ENCODE measurements around the gene CALM1.

CALM1 gene

DNA sequence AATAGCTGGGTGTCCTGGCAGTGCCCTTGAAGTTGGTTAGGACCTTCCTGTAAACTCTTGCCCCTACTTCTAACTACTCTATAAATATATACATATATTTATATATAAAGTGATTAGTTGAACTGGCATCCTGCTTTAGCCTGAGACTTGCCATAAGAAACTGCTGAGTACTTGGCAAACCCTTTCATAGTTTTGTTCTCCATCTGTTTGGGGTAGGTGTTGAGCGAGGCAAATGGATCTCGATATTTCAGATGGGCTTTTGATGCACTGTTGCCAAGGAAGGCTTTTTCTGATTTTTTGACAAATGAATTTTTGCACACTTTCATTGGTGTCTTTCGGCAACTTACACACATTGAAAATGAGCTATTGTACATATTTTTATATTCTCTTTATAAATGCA is 10.4 kb downstream of the CALM1 start:
- in situ Hi-C loops (cut with HindIII; ENCODE audit: low sequenced_read_pairs) = no loop called here

DNA sequence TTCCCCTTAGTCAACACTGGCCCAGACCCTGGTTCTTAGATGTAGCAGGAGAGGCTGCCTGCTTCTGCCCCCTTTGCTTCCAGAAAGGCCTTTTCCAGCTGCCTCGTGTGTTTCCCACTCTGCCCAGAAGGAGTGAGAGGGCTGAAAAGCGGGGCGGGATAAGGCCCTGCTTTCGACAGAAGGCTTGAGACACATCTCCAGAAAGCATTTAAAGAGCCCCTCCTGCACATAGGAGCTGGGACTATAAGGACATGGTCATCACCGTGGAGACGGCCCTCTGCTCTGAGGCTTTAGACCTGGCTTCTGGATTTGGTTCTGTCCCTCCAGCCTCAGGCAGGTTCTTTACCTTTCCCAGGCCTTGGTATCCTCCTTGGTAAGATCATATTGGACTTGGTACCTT is 11.9 kb downstream of the CALM1 start:
- in situ Hi-C loops (cut with HindIII; ENCODE audit: low sequenced_read_pairs) = no loop called here

DNA sequence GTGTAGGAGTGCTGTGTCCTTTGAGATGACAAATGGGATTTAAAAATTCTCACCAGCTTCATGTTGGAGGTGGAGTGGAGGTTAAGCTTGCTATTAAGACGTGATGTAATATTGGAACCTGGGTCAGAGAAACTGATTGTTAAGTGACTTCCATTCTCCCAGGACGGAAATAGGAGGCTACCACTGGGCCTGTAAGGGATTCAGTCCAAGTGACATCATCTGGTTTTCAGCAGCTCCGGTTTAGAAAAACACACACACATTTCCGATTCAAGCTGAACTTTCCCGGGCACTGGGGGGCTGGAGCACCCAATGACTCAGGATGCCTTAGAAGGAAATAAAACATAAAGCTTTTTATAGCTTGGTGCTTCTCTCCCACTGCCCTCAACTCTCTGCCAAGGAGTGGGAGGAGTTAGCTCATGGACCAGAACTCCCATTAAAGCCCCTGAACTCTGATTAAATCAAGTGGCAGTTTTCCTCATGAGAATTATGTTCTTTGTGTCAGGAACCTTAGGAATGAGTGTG is 12.4 kb downstream of the CALM1 start:
- in situ Hi-C loops (cut with HindIII; ENCODE audit: low sequenced_read_pairs) = no loop called here

DNA sequence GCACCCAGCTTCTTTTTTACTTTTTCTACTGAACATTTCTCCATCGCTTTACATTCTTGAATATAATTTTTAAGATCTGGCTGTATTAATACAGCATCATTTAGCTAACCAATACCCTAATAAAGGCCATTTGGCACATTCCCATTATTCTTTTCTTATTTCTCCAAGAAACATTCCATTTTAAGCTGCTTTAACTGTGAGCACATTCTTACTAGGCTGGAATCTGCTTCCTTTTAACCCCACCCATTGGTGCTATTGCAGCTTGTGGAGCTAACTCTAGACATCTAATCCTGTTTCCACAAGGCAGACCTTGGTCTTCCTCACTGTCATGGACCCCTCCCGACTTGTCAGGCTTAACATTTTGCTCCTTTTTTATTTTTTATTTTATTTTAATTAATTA is 15.2 kb downstream of the CALM1 start:
- in situ Hi-C loops (cut with HindIII; ENCODE audit: low sequenced_read_pairs) = no loop called here

DNA sequence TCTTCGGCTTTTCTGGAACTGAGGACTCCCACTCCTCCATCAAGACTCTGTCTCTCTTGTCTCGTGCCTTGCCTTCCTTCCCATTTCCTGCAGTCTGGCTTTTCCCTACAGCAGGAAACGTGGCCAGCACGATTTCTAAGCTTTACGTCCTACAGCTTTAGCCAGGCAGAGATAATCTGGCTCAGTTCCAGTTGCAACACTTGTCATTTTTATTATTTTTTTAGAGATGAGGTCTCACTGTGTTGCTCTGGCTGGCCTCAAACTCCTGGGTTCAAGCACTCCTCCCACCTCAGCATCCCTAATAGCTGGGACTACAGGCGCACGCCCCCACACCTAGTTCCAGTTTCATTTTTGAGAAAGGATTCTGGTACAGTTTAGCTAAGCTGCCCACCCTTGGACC is 19.9 kb downstream of the CALM1 start:
- in situ Hi-C loops (cut with HindIII; ENCODE audit: low sequenced_read_pairs) = no loop called here

DNA sequence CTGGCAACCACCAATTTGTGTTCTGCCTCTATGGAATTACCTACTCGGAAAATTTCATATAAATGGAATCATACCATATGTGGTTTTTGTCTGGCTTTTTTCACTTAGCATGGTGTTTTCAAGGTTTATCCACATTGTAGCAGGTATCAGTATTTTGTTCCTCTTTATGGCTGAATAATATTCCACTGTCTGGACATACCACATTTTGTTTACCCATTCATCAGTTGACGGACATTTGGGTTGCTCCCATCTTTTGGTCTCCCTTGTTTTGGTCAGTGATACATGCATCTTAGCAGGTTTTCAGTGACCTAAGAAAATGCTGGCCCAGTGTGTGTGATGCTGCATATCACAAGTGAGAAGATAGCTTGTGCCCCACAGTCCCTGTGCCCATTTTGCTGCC is 21.2 kb downstream of the CALM1 start:
- in situ Hi-C loops (cut with HindIII; ENCODE audit: low sequenced_read_pairs) = no loop called here

DNA sequence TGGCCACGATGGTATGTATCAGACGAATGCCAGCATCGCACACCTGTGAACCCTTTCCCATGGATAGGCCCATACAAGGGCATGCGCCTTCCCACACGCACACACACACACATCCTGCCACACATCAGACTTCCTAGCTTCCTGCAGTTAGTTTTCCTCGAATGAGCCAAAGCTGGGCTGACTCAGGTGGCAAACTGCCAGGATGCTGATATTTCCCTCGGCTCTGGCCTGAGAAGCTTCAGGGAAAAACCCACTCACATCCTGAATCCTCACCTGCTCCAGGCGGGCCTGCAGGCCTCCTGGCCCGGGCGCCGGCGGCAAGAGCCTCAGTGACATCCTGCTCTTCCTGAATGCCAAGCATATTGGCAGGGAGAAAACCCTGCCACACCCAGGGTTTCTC is 22.4 kb downstream of the CALM1 start:
- in situ Hi-C loops (cut with HindIII; ENCODE audit: low sequenced_read_pairs) = no loop called here

DNA sequence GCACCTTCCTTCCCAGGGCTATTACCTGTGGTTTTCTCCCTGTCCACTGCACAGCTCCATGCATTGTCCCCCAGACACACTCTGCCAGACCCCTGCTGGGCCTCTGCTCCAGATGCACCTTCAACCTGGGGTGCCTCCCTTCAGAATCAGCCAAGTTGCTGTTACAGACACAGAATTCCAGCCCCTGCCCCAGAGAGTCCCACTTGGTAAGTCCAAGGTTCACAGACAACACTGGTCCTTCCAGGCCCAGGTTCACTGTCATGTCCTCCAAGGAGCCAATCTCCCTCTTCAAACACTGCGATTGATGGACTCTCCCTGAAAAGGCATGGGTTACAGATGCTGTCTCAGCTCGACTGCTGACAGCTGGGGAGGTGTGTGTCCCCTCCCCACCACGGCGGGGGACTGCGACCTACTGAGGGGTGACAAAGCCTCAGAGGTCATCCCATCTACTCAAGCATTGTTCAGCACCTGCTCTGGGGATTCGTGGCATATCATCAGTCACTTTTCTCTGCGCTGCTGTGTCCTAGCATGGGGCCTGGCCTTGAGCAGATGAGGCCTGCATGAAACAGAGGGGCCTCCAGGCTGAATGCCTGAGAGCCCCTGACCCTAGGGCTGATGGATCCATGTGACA is 24.3 kb downstream of the CALM1 start:
- in situ Hi-C loops (cut with HindIII; ENCODE audit: low sequenced_read_pairs) = no loop called here

DNA sequence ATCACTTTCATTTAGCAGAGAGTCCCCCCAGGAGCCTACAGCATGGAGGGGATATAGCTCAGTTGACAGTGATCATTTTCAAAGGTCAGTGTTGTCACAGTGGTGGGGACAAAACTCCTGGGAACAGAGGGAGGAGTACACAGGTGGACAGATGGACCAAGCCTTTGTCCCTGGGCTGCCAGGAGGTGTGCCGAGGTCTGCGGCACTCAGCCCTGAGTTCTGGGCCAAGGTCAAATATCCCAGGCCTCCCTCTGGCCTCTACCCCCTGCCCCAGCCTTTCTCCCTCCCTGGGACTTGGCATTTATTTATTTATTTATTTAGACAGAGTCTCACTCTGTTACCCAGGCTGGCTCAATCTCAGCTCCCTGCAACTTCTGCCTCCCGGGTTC is 24.8 kb downstream of the CALM1 start:
- in situ Hi-C loops (cut with HindIII; ENCODE audit: low sequenced_read_pairs) = no loop called here

DNA sequence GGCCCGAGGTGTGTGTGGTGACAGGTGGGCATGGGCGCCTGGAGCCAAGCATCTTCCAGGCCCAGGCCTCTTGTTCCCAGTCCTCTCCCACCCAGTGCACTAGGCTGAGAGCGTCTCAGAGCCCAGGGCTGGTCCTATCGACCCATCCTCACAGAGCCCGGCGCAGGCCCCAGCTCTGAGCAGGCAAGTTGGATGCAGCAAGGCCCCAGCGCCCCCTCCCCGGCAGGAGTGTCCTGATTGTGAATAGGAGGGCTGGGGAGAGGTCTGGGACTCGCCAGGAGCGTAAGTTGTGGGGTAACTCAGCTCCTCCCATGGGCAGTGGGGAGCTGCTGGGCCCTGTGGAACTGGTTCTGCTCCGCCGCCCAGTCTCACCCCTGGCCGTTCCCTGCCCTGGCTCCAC is 26.3 kb downstream of the CALM1 start:
- in situ Hi-C loops (cut with HindIII; ENCODE audit: low sequenced_read_pairs) = no loop called here

DNA sequence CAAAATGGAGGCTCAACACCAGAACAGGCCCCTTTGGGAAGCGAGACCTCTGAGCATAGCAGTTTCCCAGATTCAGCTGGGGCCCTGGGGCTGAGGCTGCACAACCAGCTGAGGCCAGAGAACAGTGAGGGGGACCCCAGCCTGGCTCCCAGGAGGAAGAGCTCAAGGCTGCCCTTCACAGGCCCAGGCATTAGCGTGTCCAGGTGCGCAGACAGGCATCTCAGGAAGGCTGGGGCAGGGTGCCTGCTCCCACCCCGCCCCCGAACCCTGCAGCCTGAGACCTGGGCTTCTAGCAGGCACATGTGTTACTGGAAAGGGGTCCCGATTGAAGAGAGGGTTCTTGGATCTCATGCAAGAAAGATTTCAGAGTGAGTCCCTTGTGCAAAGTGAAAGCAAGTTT is 27.2 kb downstream of the CALM1 start:
- in situ Hi-C loops (cut with HindIII; ENCODE audit: low sequenced_read_pairs) = no loop called here

DNA sequence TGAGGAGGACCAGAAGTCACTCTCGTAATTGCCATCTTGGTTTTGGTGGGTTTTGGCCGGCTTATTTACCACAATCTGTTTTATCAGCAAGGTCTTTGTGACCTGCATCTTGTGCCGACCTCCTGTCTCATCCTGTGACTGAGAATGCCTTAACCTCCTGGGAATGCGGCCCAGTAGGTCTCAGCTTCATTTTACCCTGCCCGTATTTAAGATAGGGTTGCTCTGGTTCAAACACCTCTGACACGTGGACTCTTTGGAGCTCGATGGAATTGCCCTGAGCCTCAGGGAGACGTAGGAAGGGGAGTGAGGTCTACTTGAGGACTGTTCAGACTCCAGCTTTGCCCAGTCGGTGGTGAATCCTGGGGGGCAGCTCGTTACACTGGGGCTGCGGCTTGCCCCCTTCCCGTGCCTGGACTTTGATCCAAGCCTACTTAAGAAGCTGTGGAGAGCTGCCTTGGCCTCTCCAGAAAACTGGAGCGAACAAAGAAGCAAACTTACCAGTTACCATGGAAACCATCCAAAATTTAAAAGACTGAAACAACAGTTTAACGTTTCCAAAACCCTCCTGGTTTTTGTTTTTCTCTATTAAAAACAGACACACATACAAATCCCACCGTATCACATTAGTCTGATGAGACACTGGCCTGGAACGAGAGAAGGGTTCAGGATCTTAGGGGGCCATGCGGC is 28.0 kb downstream of the CALM1 start:
- in situ Hi-C loops (cut with HindIII; ENCODE audit: low sequenced_read_pairs) = no loop called here

DNA sequence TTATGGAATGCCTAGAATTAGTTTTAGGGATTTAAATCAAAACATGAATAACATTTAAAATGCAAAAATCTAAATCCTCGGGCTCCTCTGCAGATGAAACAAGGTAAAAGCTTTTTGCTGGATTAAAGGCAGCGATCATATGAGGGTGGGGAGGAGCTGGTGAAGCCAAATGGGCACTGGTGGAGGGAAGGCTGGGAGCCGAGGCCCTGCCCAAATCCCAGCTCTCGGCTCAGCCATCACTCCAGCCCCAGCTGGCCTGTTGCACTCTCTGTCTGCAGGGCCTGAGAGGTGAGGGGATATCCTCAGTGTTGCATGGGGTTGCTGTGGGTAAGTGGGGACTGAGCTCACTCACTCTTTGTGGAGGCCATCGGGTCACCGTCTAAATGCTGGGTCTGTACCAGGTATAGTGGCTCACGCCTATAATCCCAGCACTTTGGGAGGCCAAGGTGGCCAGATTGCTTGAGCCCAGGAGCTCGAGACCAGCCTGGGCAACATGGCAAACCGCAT is 28.6 kb downstream of the CALM1 start:
- in situ Hi-C loops (cut with HindIII; ENCODE audit: low sequenced_read_pairs) = no loop called here

DNA sequence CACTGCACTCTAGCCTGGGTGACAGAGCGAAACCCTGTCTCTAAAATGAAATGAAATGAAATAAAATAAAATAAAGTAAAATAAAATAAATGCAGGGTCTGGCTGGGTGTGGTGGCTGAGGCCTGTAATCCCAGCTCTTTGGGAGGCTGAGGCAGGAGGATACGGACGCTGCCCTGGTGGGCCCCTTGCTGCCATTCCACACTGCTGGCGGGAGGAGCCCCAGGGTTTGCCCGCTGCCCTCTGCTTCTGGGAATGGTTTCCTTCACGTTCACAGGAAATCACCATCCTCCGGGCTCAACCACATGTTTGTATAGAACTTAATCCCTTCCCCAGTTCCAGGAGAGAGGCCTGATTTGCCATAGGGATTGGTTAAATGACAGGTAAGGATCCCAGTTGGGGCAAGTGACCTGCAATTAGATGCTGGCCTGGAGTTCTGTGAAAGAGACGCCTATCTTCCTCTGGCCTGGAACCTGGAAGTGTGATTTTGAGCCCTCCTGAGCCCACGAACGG is 29.3 kb downstream of the CALM1 start:
- in situ Hi-C loops (cut with HindIII; ENCODE audit: low sequenced_read_pairs) = no loop called here

DNA sequence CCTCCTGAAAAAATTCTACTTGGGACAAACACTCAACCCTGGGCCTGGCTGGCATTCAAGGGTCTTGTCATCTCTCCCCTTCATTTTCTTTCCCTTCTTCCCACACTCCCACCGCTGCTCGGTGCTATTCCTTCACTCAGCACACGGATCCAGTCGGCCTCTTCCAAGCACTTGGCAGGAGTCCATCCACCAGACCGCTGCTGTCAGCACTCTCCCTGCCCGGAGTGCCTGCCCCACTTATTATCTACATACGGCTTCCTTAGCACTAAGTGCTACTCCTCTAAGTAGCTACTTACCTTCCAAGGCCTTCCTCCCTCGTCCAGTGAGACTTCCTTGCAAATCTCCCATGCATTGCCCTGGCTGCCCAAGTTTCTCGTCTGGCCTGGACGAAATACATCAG is 29.8 kb downstream of the CALM1 start:
- in situ Hi-C loops (cut with HindIII; ENCODE audit: low sequenced_read_pairs) = no loop called here

DNA sequence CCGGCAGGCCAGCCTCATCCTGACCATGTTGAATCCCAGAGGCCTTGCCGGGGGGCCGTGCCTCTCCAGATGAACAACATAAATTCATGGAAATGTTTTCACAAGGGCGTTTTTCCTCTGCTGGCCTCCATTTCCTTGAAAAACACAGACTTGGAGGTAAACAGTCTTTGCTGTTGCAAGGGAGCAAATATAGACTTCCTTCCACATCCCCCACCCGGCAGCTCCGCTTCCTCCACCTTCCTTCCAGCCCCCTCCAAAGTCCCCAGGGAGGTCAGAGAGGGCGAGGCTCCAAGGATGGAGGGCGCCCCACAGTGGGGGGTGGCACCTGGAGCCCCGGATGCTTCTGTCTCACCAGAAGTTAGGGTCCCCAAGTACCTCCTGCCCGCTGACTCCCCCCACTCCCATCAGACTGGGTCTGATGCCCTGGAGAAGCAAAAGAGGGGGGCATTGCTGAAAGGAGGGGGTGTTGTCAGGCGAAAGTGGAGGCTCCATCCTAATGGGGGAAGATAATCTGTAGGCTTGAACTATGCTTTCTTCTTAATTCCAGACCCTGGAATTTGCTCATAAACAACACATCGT is 31.1 kb downstream of the CALM1 start:
- in situ Hi-C loops (cut with HindIII; ENCODE audit: low sequenced_read_pairs) = no loop called here

DNA sequence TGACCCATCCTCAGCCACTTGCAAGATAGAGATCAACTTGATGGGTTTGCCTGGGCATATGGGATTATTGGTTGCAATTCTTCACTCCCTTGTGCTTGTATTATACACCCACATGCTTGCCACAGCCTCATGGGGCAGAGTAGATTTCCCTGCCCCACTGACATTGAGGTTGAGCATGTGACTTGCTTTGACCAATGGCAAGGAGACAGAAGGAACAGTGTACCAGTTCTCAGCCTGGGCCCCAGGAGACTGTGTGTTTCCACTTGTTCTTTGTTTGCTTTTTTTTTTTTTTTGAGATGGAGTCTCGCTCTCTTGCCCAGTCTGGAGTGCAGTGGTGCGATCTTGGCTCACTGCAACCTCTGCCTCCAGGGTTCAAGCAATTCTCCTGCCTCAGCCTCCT is 31.8 kb downstream of the CALM1 start:
- in situ Hi-C loops (cut with HindIII; ENCODE audit: low sequenced_read_pairs) = no loop called here

DNA sequence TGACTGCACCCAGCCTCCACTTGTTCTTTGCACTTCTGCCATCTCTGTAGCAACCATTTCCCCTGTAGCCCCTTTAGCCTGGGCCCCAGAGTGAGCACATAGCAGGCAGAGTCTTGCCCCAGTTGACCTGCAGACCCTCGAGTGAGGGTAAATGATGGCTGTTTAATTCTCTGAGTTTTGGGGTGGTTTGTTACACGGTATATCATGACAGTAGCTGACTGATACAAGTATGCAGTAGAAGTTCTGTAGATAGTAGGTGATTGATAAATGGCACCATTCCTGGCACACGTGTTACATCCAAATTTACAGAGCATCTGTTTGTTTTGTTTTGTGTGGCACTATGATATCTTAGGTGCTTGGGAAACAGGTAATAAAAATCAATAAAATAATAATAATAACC is 32.4 kb downstream of the CALM1 start:
- in situ Hi-C loops (cut with HindIII; ENCODE audit: low sequenced_read_pairs) = no loop called here

DNA sequence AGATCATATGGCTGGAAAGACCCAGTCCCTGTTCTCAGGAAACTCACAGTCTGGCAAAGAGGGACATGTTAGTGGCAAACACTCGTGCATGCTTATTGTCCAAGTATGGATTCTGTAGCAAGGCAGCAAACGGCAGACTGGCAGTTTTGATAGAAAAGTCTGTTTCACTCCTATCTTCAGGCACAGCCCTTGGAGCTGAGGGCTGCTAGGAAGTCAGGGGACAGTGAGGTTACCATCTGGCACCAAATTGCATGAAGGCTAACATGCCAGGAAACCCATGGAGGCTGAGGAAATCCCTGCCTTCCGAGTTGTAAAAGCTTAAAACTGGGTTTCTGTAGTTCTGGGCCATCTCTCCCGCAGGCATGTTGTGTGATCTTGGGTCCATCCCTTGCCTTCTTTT is 32.9 kb downstream of the CALM1 start:
- in situ Hi-C loops (cut with HindIII; ENCODE audit: low sequenced_read_pairs) = no loop called here

DNA sequence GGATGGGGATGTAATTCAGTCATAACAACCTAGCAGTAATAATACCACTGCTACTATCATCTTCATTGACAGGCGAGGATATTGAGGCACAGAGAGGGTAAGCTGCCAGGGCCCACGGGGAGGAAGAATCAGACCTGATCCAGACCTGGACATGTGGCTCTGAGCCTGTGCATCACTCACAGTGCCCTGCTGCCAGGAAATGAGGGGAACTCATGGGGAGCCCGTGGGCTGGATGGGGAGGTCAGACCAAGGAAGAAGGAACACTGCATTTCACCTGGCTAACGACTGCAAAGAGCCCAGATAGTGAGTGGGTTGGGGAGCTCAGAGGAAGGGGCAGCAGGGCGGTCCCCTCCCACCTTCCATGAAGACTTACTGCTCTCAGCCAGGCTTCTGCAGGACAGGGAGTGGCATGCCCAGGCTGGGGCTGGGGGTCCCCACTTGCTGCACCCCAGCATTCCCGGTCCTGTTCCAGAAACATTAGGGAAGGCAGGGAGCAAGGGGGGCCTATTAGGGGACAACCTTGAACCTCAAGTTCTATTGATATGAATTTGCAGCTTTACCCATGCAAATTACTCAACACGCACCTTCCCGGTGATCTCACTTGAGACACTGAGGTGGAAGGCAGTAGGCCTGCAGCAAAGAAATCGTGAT is 37.7 kb downstream of the CALM1 start:
- in situ Hi-C loops (cut with HindIII; ENCODE audit: low sequenced_read_pairs) = no loop called here

DNA sequence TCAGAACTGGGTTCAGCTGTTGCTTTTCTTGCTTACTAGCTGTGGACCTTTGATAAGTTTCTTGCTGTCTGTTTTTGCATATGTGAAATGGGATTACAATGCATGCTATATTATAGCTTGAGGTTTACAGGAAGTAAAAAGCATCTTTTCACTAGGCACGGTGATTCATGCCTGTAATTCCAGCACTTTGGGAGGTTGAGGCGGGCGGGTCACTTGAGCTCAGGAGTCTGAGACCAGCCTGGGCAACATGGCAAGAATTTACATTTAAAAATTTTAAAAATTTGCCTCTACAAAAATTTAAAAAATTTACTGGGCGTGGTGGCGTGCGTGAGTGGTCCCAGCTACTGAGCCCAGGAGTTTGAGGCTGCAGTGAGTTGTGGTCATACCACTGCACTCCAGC is 42.0 kb downstream of the CALM1 start:
- in situ Hi-C loops (cut with HindIII; ENCODE audit: low sequenced_read_pairs) = no loop called here
